Thymus (tissue), 11 donors: Measurements from ENCODE around the gene CBR1. TPM values are rescaled to one million over a fixed set of nuclear protein-coding genes. Genes with fewer than 3 reads are reported as not detected.

Experiments
- DNase-seq, 9 donors: peaks; one replicate each; pipeline ENCODE4 v3.0.0-alpha.2; 2013; ENCODE audit warnings: low spot score in 9 of 9, low read depth in 6 of 9, missing footprints in 1 of 9
- H3K27ac ChIP-seq, 2 donors: one replicate each; pipeline ENCODE4 v1.5.1; 2013; ENCODE audit warnings: control low read depth in 1 of 2, low read depth in 1 of 2, low read length in 1 of 2, mild to moderate bottlenecking in 1 of 2, moderate library complexity in 1 of 2
- H3K27me3 ChIP-seq, 2 donors: one replicate each; pipeline ENCODE4 v1.5.1; 2013; ENCODE audit warnings: low read length in 1 of 2; ENCODE audit not compliant: control insufficient read depth in 2 of 2, insufficient read depth in 1 of 2
- H3K36me3 ChIP-seq, 2 donors: one replicate each; pipeline ENCODE4 v1.5.1; 2013; ENCODE audit warnings: low read length in 1 of 2, mild to moderate bottlenecking in 1 of 2, moderate library complexity in 1 of 2; ENCODE audit not compliant: control insufficient read depth in 2 of 2, insufficient read depth in 2 of 2
- H3K4me1 ChIP-seq, 2 donors: one replicate each; pipeline ENCODE4 v1.5.1; 2013; ENCODE audit warnings: low read length in 2 of 2; ENCODE audit not compliant: control insufficient read depth in 2 of 2, insufficient read depth in 2 of 2
- H3K4me3 ChIP-seq, 2 donors: one replicate each; pipeline ENCODE4 v1.5.1; 2013; ENCODE audit warnings: low read length in 2 of 2, control low read depth in 1 of 2, mild to moderate bottlenecking in 1 of 2
- H3K9me3 ChIP-seq, 2 donors: one replicate each; pipeline ENCODE4 v1.5.1; 2013; ENCODE audit warnings: low read length in 1 of 2, mild to moderate bottlenecking in 1 of 2; ENCODE audit not compliant: control insufficient read depth in 2 of 2, insufficient read depth in 1 of 2
- WGBS: extraction: QIAGEN DNeasy Blood & Tissue Kit; methylation state at CpG from one replicate; pipeline ENCODE4 v1.1.7; 2013; 5-methylcytosine and 5-hydroxymethylcytosine counted together
- polyA plus RNA-seq: library from polyadenylated mRNA; stranded (reverse); fragments of 200-250 nt; gene quantifications from one replicate; pipeline ENCODE4 v1.2.3, GENCODE V29; 2013
- total RNA-seq: library from RNA; stranded (reverse); fragments of 120-200 nt; gene quantifications from one replicate; pipeline ENCODE4 v1.2.4, GENCODE V29; 2013
- donor health status: healthy.

CBR1 gene
- total and polyA plus RNA-seq, 2 donors: 26.2 to 57.7 TPM

- WGBS: 96% methylated on average over 3 of the region's 3 CpGs
- no peaks in the 10 kb centered on the region for H3K36me3 ChIP-seq
Measured at GRCh38 chr21:36082237-36082664, 12.4 kb downstream of the CBR1 start.

GRCh38 chr21:36087362-36088138, 17.7 kb downstream of the CBR1 start:
- Histone ChIP-seq H3K27ac (no peak overlapping the region), H3K4me1 (no peaks in the 10 kb centered on the region), H3K9me3 (peaks cover 0 to 1% of the 10 kb centered on the region in 2 donors), H3K36me3 (no peaks in the 10 kb centered on the region), H3K4me3 (no peak overlapping the region), H3K27me3 (no peaks in the 10 kb centered on the region)
- DNase-seq: no peak
- 90% methylated on average over 6 of the region's 6 CpGs for WGBS

More at GRCh38 chr21:36082237-36082664, 12.4 kb downstream of the CBR1 start:
- Histone ChIP-seq H3K4me3 (no peak overlapping the region), H3K4me1 (no peaks in the 10 kb centered on the region), H3K27ac (no peak overlapping the region), H3K27me3 (no peaks in the 10 kb centered on the region), H3K9me3 (no peaks in the 10 kb centered on the region)
- DNase-seq: no peak

GRCh38 chr21:36089946-36090345, 20.1 kb downstream of the CBR1 start:
- no peaks in the 10 kb centered on the region for H3K27me3 ChIP-seq
- H3K27ac ChIP-seq: no peak overlapping the region
- DNase-seq: no peak
- H3K4me3 ChIP-seq: no peak overlapping the region
- WGBS: 98% methylated on average over 3 of the region's 3 CpGs
- peaks cover 2 to 22% of the 10 kb centered on the region in 2 donors for H3K9me3 ChIP-seq
- no peaks in the 10 kb centered on the region for H3K36me3 ChIP-seq
- no peaks in the 10 kb centered on the region for H3K4me1 ChIP-seq

DNA sequence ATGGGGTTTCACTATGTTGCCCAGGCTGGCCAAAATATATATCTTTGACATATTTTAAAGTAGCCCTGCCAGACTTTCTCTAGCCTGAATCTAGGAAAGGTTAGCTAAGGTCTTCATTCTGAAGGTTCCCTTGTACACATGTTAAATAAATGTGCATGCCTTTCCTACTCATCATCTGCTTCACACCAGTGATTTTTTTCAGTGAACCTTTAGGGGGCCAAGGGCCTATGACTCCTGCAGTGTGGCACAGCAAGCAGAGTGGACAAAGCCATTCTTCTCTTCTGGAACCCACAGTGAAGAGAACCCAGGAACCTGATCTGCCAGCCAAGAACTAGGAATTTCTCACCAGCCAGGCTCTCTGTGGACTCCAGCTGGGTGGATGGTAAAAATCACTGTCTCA, 22.9 kb downstream of the CBR1 start:
- H3K36me3 ChIP-seq: no peaks in the 10 kb centered on the region
- H3K4me1 ChIP-seq: no peaks in the 10 kb centered on the region
- H3K27ac ChIP-seq: no peak overlapping the region
- peaks cover 2 to 22% of the 10 kb centered on the region in 2 donors for H3K9me3 ChIP-seq
- no peak for DNase-seq
- no peaks in the 10 kb centered on the region for H3K27me3 ChIP-seq
- no peak overlapping the region for H3K4me3 ChIP-seq

GRCh38 chr21:36093512-36093911, 23.7 kb downstream of the CBR1 start:
- Histone ChIP-seq H3K27me3 (no peaks in the 10 kb centered on the region), H3K27ac (no peak overlapping the region), H3K36me3 (no peaks in the 10 kb centered on the region), H3K4me3 (no peak overlapping the region), H3K9me3 (peaks cover 2 to 22% of the 10 kb centered on the region in 2 donors), H3K4me1 (no peaks in the 10 kb centered on the region)
- WGBS: 98% methylated on average over 1 of the region's 1 CpG
- no peak for DNase-seq

GRCh38 chr21:36096398-36097290, 26.8 kb downstream of the CBR1 start:
- H3K36me3 ChIP-seq: no peaks in the 10 kb centered on the region
- no peaks in the 10 kb centered on the region for H3K4me1 ChIP-seq
- DNase-seq: no peak
- no peak overlapping the region for H3K27ac ChIP-seq
- H3K27me3 ChIP-seq: no peaks in the 10 kb centered on the region
- no peak overlapping the region for H3K4me3 ChIP-seq
- WGBS: 89% methylated on average over 1 of the region's 1 CpG
- H3K9me3 ChIP-seq: peaks cover 2 to 22% of the 10 kb centered on the region in 2 donors

- Histone ChIP-seq H3K9me3 (peaks cover 2 to 20% of the 10 kb centered on the region in 2 donors), H3K4me3 (no peak overlapping the region), H3K36me3 (no peaks in the 10 kb centered on the region), H3K4me1 (no peaks in the 10 kb centered on the region), H3K27ac (no peak overlapping the region), H3K27me3 (no peaks in the 10 kb centered on the region)
- 86% methylated on average over 8 of the region's 8 CpGs for WGBS
- no peak for DNase-seq
Measured at GRCh38 chr21:36097427-36098181, 27.8 kb downstream of the CBR1 start.

DNA sequence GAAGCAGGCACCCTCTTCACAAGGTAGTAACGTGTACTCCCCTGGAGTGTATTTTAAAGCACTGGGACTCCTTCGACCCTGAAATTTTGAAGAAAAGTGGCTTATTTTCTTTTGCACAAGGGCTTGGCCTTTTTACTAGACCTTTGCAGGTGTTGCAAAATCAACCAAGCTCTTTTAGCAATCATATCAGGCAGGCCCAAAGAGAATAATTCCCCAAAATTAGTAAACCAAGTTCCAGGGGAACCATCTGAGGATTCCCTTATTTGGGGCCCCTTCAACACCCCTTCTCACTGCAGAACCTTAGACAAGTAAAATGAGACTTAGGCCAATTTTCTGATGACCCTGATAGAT, 28.3 kb downstream of the CBR1 start:
- H3K27me3 ChIP-seq: peaks cover 0 to under 1% of the 10 kb centered on the region in 2 donors
- no peaks in the 10 kb centered on the region for H3K4me1 ChIP-seq
- H3K27ac ChIP-seq: no peak overlapping the region
- DNase-seq: no peak
- H3K4me3 ChIP-seq: no peak overlapping the region
- 62% methylated on average over 2 of the region's 2 CpGs for WGBS
- peaks cover 2 to 15% of the 10 kb centered on the region in 2 donors for H3K9me3 ChIP-seq
- H3K36me3 ChIP-seq: no peaks in the 10 kb centered on the region
